ENCODE measurements around the gene CDC73.

GRCh38 chr1:193141804-193142203 is 20.0 kb downstream of the CDC73 start:
- TF ChIP-seq CTCF (IDR thresholded peaks at IDR 0.05), result no peak
- no peak for TF ChIP-seq POLR2A (IDR thresholded peaks at IDR 0.05)

All from body of pancreas (tissue), 4 donors.